ENCODE data around the gene AFAP1L1.

DNA sequence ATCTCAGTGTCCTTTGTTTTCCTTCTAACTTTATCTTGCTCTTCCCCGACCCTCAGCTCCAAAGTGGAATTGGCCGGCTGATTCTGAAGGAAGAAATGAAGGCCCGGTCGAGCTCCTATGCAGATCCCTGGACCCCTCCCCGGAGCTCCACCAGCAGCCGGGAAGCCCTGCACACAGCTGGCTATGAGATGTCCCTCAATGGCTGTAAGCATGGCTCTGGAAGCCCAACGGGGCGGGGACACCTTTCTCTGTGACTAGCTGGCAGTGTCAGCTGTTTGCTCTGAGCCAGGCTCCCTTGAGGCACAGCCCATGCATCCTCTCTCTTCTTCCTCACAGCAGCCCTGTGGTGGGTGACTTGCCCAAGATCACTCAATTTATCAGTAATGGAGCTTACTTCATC is 23.9 kb upstream of the AFAP1L1 start:
- TF ChIP-seq, protein P1, sequence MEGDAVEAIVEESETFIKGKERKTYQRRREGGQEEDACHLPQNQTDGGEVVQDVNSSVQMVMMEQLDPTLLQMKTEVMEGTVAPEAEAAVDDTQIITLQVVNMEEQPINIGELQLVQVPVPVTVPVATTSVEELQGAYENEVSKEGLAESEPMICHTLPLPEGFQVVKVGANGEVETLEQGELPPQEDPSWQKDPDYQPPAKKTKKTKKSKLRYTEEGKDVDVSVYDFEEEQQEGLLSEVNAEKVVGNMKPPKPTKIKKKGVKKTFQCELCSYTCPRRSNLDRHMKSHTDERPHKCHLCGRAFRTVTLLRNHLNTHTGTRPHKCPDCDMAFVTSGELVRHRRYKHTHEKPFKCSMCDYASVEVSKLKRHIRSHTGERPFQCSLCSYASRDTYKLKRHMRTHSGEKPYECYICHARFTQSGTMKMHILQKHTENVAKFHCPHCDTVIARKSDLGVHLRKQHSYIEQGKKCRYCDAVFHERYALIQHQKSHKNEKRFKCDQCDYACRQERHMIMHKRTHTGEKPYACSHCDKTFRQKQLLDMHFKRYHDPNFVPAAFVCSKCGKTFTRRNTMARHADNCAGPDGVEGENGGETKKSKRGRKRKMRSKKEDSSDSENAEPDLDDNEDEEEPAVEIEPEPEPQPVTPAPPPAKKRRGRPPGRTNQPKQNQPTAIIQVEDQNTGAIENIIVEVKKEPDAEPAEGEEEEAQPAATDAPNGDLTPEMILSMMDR (IDR thresholded peaks at IDR 0.05) = no peak
- no peak for TF ChIP-seq POLR2A (IDR thresholded peaks at IDR 0.05)
- no peak for TF ChIP-seq POLR2AphosphoS5 (IDR thresholded peaks at IDR 0.05)
- no peak for TF ChIP-seq EP300 (IDR thresholded peaks at IDR 0.05)
